PFSK-1 (cell line): ENCODE data around the gene LTO1.

Experiments used
- POLR2AphosphoS5 ChIP-seq: IDR thresholded peaks from 2 replicates; pipeline ENCODE4 v1.6.1; 2012; ENCODE audit warnings: low read depth, mild to moderate bottlenecking, control low read depth, low read length, moderate library complexity
- SIN3A ChIP-seq: IDR thresholded peaks from 2 replicates; pipeline ENCODE4 v1.6.1; 2012; ENCODE audit warnings: mild to moderate bottlenecking, low read length, moderate library complexity, borderline replicate concordance; ENCODE audit not compliant: insufficient read depth
- TAF1 ChIP-seq: IDR thresholded peaks from 2 replicates; pipeline ENCODE4 v1.6.1; 2012; ENCODE audit warnings: low read length, control low read depth, borderline replicate concordance; ENCODE audit not compliant: insufficient read depth
- TF ChIP-seq, protein P1 (sequence below), 2 experiments: IDR thresholded peaks; 2 replicates each; pipeline versions ENCODE4 v1.6.1 to v1.8.0; 2011 to 2012; ENCODE audit warnings: low read depth in 2 of 2, low read length in 2 of 2, control low read depth in 1 of 2, inconsistent platforms in 1 of 2, mild to moderate bottlenecking in 1 of 2, moderate library complexity in 1 of 2; ENCODE audit not compliant: insufficient read depth in 1 of 2

DNA sequence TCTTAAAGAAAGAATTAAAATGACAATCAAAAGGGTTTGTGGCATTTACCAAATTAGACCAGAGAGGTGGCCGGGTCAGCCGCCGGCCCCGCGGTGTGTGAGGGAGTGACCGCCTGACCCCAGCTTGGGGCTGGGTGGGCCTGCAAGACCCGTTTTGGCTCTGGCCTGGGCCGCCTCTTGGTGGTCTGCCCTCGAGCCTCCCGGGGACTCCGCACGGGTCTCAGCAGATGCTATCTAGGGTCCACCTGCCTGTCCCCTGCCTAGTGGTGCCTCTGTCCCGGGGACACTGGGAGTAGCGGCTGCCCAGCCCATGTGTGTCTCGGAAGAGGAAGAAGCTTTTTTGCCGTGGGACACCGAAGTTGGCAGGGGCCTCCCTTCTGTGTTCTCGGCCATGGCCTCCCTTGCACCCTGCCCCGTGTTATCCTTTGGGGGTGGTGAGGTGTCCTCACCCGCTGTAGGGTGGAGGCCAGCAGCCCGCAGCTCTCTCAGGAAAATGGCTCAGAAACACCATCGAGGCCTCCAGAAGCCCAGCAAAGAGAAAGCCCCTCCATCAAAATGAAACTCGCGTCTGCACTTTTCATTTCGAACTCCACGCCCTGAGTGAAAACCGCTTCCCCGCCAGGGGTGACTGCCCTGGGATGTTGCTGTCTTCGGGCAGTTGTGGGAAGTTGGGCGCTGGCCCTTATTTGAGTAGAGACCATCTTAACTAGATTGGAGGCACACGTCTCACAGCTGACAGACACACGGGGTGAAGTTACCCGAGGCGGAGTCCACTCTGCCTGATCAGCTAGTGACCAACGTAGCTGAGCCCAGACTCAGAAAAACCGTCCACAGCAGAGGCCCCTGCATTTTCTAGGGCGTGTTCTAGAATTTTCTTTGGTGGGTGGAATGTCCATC lies 26.2 kb downstream of the LTO1 start:
- TF ChIP-seq POLR2AphosphoS5 (no peak), TAF1 (no peak), SIN3A (no peak)
- TF ChIP-seq, protein P1, sequence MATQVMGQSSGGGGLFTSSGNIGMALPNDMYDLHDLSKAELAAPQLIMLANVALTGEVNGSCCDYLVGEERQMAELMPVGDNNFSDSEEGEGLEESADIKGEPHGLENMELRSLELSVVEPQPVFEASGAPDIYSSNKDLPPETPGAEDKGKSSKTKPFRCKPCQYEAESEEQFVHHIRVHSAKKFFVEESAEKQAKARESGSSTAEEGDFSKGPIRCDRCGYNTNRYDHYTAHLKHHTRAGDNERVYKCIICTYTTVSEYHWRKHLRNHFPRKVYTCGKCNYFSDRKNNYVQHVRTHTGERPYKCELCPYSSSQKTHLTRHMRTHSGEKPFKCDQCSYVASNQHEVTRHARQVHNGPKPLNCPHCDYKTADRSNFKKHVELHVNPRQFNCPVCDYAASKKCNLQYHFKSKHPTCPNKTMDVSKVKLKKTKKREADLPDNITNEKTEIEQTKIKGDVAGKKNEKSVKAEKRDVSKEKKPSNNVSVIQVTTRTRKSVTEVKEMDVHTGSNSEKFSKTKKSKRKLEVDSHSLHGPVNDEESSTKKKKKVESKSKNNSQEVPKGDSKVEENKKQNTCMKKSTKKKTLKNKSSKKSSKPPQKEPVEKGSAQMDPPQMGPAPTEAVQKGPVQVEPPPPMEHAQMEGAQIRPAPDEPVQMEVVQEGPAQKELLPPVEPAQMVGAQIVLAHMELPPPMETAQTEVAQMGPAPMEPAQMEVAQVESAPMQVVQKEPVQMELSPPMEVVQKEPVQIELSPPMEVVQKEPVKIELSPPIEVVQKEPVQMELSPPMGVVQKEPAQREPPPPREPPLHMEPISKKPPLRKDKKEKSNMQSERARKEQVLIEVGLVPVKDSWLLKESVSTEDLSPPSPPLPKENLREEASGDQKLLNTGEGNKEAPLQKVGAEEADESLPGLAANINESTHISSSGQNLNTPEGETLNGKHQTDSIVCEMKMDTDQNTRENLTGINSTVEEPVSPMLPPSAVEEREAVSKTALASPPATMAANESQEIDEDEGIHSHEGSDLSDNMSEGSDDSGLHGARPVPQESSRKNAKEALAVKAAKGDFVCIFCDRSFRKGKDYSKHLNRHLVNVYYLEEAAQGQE (IDR thresholded peaks at IDR 0.05; ENCODE audit: insufficient read depth in 1 of 2, low read depth in 2 of 2, low read length in 2 of 2): no peak
